GM12891 (cell line): Measurements from ENCODE around the gene FHL1.

Experiments used
- POLR2A ChIP-seq: IDR thresholded peaks from 2 replicates; pipeline ENCODE4 v1.6.1; 2011; ENCODE audit warnings: low read depth, low read length, control low read depth
- POLR2AphosphoS5 ChIP-seq: IDR thresholded peaks from 2 replicates; pipeline ENCODE4 v1.6.1; 2011; ENCODE audit warnings: low read depth, low read length, control low read depth
- POU2F2 ChIP-seq: IDR thresholded peaks from 2 replicates; pipeline ENCODE4 v1.6.1; 2011; ENCODE audit warnings: low read depth, mild to moderate bottlenecking, control low read depth, low read length, moderate library complexity

GRCh38 chrX:136192839-136193414 is 45.6 kb downstream of the FHL1 start:
- TF ChIP-seq POLR2A (no peak), POLR2AphosphoS5 (no peak), POU2F2 (no peak)
